Upper lobe of left lung (tissue), 4 donors: ENCODE data around the gene IL12RB2.

ENCODE experiments used
- POLR2A ChIP-seq, 4 donors: fragments of 450-650 bp; IDR thresholded peaks; one replicate each; pipeline ENCODE4 v1.5.1; 2016 to 2017; ENCODE audit warnings: antibody characterized with exemption in 4 of 4, mild to moderate bottlenecking in 2 of 4
- POLR2AphosphoS5 ChIP-seq, 2 donors: sonication (generic); formaldehyde crosslinking; IDR thresholded peaks; one replicate each; pipeline ENCODE4 v1.5.1; 2017; ENCODE audit warnings: antibody characterized with exemption in 2 of 2
- TF ChIP-seq, protein P1 (sequence below), 6 experiments: fragments of 450-650 bp in 4 of 6; fragments of 200-600 bp in 2 of 6; sonication (generic) in 2 of 6; IDR thresholded peaks; one replicate each; pipeline ENCODE4 v1.5.1; 2016 to 2019; ENCODE audit warnings: antibody characterized with exemption in 6 of 6

DNA sequence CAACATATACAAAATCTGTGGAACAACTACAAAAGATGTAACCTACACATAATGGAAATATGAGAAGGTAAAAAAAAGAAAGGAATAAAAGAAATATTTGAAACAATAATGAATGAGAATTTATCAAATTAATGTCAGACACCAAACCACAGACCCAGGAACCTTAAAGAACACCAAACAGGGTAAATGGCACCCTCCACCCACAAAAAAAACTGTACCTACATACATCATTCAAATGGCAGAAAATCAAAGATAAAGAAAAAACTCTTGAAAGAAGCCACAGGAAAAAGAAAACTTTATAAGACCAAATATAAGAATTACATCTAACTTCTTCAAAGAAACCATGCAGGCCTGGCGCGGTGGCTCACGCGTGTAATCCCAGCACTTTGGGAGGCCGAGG, 54.0 kb downstream of the IL12RB2 start:
- TF ChIP-seq POLR2AphosphoS5 (IDR thresholded peaks at IDR 0.05) (no peak), POLR2A (IDR thresholded peaks at IDR 0.05) (no peak)
- TF ChIP-seq, protein P1, sequence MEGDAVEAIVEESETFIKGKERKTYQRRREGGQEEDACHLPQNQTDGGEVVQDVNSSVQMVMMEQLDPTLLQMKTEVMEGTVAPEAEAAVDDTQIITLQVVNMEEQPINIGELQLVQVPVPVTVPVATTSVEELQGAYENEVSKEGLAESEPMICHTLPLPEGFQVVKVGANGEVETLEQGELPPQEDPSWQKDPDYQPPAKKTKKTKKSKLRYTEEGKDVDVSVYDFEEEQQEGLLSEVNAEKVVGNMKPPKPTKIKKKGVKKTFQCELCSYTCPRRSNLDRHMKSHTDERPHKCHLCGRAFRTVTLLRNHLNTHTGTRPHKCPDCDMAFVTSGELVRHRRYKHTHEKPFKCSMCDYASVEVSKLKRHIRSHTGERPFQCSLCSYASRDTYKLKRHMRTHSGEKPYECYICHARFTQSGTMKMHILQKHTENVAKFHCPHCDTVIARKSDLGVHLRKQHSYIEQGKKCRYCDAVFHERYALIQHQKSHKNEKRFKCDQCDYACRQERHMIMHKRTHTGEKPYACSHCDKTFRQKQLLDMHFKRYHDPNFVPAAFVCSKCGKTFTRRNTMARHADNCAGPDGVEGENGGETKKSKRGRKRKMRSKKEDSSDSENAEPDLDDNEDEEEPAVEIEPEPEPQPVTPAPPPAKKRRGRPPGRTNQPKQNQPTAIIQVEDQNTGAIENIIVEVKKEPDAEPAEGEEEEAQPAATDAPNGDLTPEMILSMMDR (IDR thresholded peaks at IDR 0.05): no peak
